ENCODE results near the gene ANKRD33.
A peak's percentile ranks its signal among the peaks of the same experiment; 100 is the strongest.

The ANKRD33 gene

DNA sequence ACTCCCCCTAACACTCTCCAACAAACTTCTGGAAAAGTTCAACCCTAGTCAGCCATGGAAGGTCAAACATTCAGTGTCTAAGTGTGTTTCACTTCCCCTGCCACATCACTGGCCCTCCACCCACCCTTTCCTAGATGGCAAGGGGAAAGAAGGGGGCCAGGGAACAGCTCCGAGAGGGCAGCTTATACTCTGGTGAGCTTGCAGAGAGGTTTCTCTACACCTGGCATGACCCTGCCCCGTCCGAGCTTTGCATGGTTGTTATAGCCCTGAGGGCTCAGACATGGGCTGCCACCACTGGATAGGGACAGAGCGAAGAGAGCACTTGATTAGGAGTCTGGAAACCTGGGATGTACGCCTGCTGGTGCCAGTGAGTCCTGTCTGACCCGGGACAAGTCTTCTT, 23.4 kb downstream of the ANKRD33 start:
- H3K4me1 ChIP-seq (ENCODE audit: control insufficient read depth, insufficient read depth, low read length): peaks cover 49% of the 10 kb centered on the region

DNA sequence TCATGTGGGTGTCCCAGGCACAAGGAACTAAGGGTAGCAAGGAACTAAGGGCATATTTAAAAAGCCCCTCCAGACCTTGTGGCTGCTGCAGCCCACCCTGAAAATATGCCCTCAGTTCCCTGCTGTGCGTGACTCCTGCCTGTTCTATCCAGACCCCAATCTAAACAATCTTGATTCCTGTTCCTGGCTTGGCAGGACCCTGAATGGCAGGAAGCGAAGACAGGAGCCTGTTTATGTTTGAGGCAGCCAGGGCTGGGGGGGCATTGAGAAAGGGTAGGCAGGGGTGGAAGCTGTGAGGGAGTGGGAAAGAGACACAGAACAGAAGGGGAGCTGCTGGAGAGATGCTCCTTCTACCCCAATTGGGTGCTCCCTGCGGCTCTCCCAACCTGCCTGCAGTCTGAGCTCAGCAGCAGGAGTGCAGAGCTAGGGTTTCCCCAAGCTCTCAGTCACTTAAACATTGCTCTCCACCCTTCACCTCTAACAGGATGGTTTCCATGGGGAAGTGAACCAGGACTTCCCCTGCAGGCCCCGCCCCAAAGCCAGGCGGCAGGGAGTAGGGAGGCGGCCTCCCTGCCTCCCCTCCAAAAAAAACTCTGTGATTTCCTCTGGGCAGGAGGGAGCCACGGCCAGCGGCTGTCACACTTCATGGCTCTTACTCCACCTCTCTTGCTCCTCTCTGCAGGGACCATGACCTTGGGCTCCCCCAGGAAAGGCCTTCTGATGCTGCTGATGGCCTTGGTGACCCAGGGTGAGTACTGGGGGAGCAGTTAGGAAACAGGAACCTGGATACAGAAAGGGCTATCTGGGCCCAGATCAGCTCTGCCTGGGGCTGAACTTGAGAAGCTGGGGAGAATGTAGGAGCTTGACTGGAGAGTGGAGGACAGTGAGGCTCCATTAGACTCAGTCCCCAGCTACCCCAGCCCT, 24.1 kb downstream of the ANKRD33 start:
- Histone ChIP-seq H3K4me3 (ENCODE audit: low read length in 2 of 2) (peak overlapping the region in 1 of 2 donors; percentile 44), H3K27ac (ENCODE audit: low read length) (no peak overlapping the region), H3K4me1 (ENCODE audit: control insufficient read depth, insufficient read depth, low read length) (peaks cover 47% of the 10 kb centered on the region)

More for the DNA sequence above, 23.4 kb downstream of the ANKRD33 start:
- H3K27ac ChIP-seq (ENCODE audit: low read length): no peak overlapping the region
- peaks cover 17 to 23% of the 10 kb centered on the region in 2 donors for H3K27me3 ChIP-seq (ENCODE audit: control insufficient read depth in 1 of 2, insufficient read depth in 2 of 2, low read length in 2 of 2)
- no peak overlapping the region for H3K4me3 ChIP-seq (ENCODE audit: low read length in 2 of 2)
- no peaks in the 10 kb centered on the region for H3K9me3 ChIP-seq (ENCODE audit: control insufficient read depth in 2 of 2, low read length in 2 of 2)
- no peaks in the 10 kb centered on the region for H3K36me3 ChIP-seq (ENCODE audit: control insufficient read depth in 2 of 2, insufficient read depth in 2 of 2, low read length in 2 of 2)
- no peak overlapping the region for H3K9ac ChIP-seq (ENCODE audit: low read length in 2 of 2)

DNA sequence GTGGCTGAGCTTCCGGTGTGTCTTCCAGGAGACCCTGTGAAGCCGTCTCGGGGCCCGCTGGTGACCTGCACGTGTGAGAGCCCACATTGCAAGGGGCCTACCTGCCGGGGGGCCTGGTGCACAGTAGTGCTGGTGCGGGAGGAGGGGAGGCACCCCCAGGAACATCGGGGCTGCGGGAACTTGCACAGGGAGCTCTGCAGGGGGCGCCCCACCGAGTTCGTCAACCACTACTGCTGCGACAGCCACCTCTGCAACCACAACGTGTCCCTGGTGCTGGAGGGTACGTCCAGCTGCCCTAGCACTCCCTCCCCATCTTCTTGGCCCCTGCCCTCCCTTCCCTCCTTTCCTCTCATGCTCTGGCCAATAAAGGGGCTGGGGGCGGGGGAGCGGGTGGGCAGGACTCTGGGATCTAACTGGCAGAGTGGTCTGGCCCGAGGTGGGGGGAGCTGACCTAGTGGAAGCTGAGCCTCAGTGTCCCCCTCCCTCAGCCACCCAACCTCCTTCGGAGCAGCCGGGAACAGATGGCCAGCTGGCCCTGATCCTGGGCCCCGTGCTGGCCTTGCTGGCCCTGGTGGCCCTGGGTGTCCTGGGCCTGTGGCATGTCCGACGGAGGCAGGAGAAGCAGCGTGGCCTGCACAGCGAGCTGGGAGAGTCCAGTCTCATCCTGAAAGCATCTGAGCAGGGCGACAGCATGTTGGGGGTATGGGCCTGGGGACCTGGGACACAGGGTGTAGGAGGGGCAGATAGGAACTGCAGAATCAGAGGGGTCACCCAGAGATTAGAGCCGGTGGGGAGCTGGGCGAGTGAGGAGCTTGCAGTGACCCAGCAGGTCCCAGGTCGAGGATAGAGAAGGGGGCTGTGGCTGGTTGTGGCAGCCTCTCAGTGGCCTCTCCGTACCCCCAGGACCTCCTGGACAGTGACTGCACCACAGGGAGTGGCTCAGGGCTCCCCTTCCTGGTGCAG, 25.4 kb downstream of the ANKRD33 start:
- H3K27ac ChIP-seq (ENCODE audit: low read length): no peak overlapping the region
- no peaks in the 10 kb centered on the region for H3K9me3 ChIP-seq (ENCODE audit: control insufficient read depth in 2 of 2, low read length in 2 of 2)
- H3K9ac ChIP-seq (ENCODE audit: low read length in 2 of 2): no peak overlapping the region
- peaks cover 5 to 10% of the 10 kb centered on the region in 2 donors for H3K27me3 ChIP-seq (ENCODE audit: control insufficient read depth in 1 of 2, insufficient read depth in 2 of 2, low read length in 2 of 2)
- H3K4me1 ChIP-seq (ENCODE audit: control insufficient read depth, insufficient read depth, low read length): peaks cover 41% of the 10 kb centered on the region
- H3K36me3 ChIP-seq (ENCODE audit: control insufficient read depth in 2 of 2, insufficient read depth in 2 of 2, low read length in 2 of 2): no peaks in the 10 kb centered on the region
- H3K4me3 ChIP-seq (ENCODE audit: low read length in 2 of 2): peak overlapping the region in 1 of 2 donors; percentile 44

More for the DNA sequence above, 24.1 kb downstream of the ANKRD33 start:
- H3K9me3 ChIP-seq (ENCODE audit: control insufficient read depth in 2 of 2, low read length in 2 of 2): no peaks in the 10 kb centered on the region
- peaks cover 17 to 18% of the 10 kb centered on the region in 2 donors for H3K27me3 ChIP-seq (ENCODE audit: control insufficient read depth in 1 of 2, insufficient read depth in 2 of 2, low read length in 2 of 2)
- no peaks in the 10 kb centered on the region for H3K36me3 ChIP-seq (ENCODE audit: control insufficient read depth in 2 of 2, insufficient read depth in 2 of 2, low read length in 2 of 2)
- H3K9ac ChIP-seq (ENCODE audit: low read length in 2 of 2): no peak overlapping the region

DNA sequence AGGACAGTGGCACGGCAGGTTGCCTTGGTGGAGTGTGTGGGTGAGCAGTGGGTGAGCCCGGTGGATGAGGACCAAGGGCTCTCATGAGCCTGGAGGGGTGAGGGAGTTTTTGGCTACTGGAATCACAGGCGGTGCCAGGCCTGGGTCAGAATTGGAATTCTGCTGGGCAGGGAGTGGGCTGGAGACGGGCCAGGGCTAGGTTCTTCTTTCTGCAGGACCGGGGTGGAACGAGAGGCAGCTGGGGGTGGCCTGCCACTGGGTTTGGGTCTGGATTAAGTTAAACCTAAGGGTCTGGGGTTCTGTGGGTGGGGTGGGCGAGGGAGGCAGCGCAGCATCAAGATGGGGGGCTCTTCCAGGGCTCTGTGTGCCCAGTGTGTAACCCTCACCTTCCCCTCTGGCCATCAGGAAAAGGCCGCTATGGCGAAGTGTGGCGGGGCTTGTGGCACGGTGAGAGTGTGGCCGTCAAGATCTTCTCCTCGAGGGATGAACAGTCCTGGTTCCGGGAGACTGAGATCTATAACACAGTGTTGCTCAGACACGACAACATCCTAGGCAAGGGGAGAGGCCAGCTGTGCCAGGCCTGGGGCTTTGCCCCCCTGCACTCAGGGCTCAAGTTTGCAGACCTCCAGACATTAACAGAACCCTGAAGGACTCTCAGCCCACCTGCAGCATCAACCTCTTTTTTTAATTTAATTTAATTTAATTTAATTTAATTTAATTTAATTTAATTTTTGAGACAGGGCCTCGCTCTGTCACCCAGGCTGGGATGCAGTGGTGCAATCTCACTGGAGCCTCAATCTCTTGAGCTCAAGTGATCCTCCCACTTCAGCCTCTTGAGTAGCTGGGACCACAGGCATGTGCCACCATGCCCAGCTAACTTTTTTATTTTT, 26.4 kb downstream of the ANKRD33 start:
- Histone ChIP-seq H3K27me3 (ENCODE audit: control insufficient read depth in 1 of 2, insufficient read depth in 2 of 2, low read length in 2 of 2) (peaks cover 0 to 8% of the 10 kb centered on the region in 2 donors), H3K9ac (ENCODE audit: low read length in 2 of 2) (no peak overlapping the region), H3K36me3 (ENCODE audit: control insufficient read depth in 2 of 2, insufficient read depth in 2 of 2, low read length in 2 of 2) (peaks cover 0 to 2% of the 10 kb centered on the region in 2 donors), H3K4me3 (ENCODE audit: low read length in 2 of 2) (peak overlapping the region in 1 of 2 donors; percentile 22), H3K9me3 (ENCODE audit: control insufficient read depth in 2 of 2, low read length in 2 of 2) (no peaks in the 10 kb centered on the region), H3K27ac (ENCODE audit: low read length) (no peak overlapping the region), H3K4me1 (ENCODE audit: control insufficient read depth, insufficient read depth, low read length) (peaks cover 35% of the 10 kb centered on the region)

DNA sequence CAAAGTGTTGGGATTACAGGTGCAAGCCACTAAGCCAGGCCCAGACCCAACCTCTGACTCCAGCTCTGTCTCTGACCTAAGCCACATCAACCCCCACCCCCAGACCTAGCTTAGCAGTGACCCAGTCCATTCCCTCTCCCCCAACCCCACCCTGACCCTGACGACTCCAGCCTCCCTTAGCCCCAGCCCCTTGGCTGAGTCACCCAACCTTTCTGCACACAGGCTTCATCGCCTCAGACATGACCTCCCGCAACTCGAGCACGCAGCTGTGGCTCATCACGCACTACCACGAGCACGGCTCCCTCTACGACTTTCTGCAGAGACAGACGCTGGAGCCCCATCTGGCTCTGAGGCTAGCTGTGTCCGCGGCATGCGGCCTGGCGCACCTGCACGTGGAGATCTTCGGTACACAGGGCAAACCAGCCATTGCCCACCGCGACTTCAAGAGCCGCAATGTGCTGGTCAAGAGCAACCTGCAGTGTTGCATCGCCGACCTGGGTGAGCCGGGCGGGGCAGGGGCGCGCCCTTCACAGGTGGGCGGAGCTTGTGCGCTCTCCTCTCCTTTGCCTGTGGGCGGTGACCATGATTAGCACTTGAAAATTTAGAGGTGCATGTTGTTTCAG, 27.2 kb downstream of the ANKRD33 start:
- peaks cover 35% of the 10 kb centered on the region for H3K4me1 ChIP-seq (ENCODE audit: control insufficient read depth, insufficient read depth, low read length)
- H3K4me3 ChIP-seq (ENCODE audit: low read length in 2 of 2): no peak overlapping the region
- H3K27me3 ChIP-seq (ENCODE audit: control insufficient read depth in 1 of 2, insufficient read depth in 2 of 2, low read length in 2 of 2): peaks cover 0 to 8% of the 10 kb centered on the region in 2 donors
- no peaks in the 10 kb centered on the region for H3K9me3 ChIP-seq (ENCODE audit: control insufficient read depth in 2 of 2, low read length in 2 of 2)
- H3K27ac ChIP-seq (ENCODE audit: low read length): no peak overlapping the region
- H3K36me3 ChIP-seq (ENCODE audit: control insufficient read depth in 2 of 2, insufficient read depth in 2 of 2, low read length in 2 of 2): peaks cover 0 to 2% of the 10 kb centered on the region in 2 donors
- H3K9ac ChIP-seq (ENCODE audit: low read length in 2 of 2): no peak overlapping the region

DNA sequence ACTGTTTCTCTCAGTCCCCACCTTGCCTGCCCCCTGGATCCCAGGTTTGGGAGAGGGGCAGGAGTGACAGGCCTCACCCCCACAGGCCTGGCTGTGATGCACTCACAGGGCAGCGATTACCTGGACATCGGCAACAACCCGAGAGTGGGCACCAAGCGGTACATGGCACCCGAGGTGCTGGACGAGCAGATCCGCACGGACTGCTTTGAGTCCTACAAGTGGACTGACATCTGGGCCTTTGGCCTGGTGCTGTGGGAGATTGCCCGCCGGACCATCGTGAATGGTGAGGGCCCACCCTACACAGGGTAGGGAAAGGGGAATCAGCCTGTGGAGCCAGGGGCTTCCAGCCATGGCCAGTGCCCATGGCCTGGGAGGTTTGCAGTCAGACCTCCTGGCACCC, 28.0 kb downstream of the ANKRD33 start:
- no peaks in the 10 kb centered on the region for H3K9me3 ChIP-seq (ENCODE audit: control insufficient read depth in 2 of 2, low read length in 2 of 2)
- H3K36me3 ChIP-seq (ENCODE audit: control insufficient read depth in 2 of 2, insufficient read depth in 2 of 2, low read length in 2 of 2): peaks cover 0 to 2% of the 10 kb centered on the region in 2 donors
- H3K4me1 ChIP-seq (ENCODE audit: control insufficient read depth, insufficient read depth, low read length): peaks cover 28% of the 10 kb centered on the region
- peaks cover 0 to 8% of the 10 kb centered on the region in 2 donors for H3K27me3 ChIP-seq (ENCODE audit: control insufficient read depth in 1 of 2, insufficient read depth in 2 of 2, low read length in 2 of 2)
- H3K4me3 ChIP-seq (ENCODE audit: low read length in 2 of 2): no peak overlapping the region
- no peak overlapping the region for H3K9ac ChIP-seq (ENCODE audit: low read length in 2 of 2)
- no peak overlapping the region for H3K27ac ChIP-seq (ENCODE audit: low read length)

DNA sequence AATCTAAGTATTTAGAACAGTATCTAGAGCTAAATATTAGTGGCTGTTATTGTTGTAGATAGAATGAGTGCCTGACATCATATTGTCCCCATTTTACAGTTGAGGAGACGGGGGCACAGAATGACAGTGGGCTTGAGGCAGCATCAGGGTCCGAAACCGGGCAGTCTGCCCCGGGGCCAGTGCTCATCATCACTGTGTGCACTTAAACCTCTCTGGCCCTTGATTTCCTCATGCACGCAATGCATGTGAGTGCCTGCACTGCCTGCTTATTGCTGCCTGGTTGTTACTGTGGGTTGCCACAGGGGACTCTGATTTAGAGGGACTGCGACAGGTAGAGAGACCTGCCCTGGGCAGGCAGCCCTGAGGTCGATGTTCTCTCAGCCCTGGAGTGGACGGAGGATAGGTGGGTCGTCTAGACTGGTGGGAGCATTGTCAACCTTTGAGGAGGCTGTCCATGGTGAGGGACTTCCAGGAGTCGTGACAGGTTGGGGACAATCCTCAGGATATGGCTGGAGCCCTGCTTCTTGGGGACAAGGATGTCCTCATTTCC, 29.2 kb downstream of the ANKRD33 start:
- Histone ChIP-seq H3K27me3 (ENCODE audit: control insufficient read depth in 1 of 2, insufficient read depth in 2 of 2, low read length in 2 of 2) (peaks cover 0 to 4% of the 10 kb centered on the region in 2 donors), H3K9me3 (ENCODE audit: control insufficient read depth in 2 of 2, low read length in 2 of 2) (no peaks in the 10 kb centered on the region), H3K9ac (ENCODE audit: low read length in 2 of 2) (no peak overlapping the region), H3K4me3 (ENCODE audit: low read length in 2 of 2) (no peak overlapping the region), H3K36me3 (ENCODE audit: control insufficient read depth in 2 of 2, insufficient read depth in 2 of 2, low read length in 2 of 2) (peaks cover 0 to 2% of the 10 kb centered on the region in 2 donors), H3K27ac (ENCODE audit: low read length) (no peak overlapping the region), H3K4me1 (ENCODE audit: control insufficient read depth, insufficient read depth, low read length) (peaks cover 18% of the 10 kb centered on the region)

DNA sequence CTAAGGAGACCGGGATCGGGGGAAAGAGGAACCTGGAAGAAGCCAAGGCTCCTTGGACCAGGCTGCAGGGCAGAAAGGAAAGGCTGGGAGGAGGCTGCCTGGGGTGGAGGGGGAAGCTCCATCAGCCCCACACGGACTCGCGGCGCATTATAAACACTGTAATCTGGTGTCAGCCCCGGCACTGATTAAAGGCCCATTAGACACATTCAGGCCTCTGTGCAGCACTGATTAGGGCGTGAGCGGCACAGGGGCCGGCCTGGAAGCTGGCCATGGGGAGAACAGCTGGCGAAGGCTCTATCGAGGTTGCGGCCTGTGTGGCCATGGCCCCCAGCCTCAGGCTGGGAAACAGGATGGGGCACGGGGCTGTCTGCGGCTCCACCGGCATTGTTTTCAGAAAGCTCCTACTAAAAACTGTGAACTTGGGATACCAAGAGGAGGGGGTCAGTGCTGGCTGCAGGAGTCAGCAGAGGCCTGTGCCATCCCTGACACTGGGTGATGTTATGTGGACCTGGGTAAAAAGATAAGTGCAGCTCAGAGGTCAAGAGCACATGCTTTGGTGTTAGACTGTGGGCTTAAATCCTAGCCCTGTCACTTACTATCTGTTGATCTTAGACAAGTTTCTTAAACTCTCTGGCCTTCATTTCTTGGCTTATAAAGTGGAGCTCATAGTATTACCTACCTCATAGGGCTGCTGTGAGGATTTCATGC, 30.0 kb downstream of the ANKRD33 start:
- H3K27ac ChIP-seq (ENCODE audit: low read length): no peak overlapping the region
- H3K4me3 ChIP-seq (ENCODE audit: low read length in 2 of 2): no peak overlapping the region
- peaks cover under 1 to 4% of the 10 kb centered on the region in 2 donors for H3K27me3 ChIP-seq (ENCODE audit: control insufficient read depth in 1 of 2, insufficient read depth in 2 of 2, low read length in 2 of 2)
- no peak overlapping the region for H3K9ac ChIP-seq (ENCODE audit: low read length in 2 of 2)
- H3K36me3 ChIP-seq (ENCODE audit: control insufficient read depth in 2 of 2, insufficient read depth in 2 of 2, low read length in 2 of 2): peaks cover 0 to 2% of the 10 kb centered on the region in 2 donors
- no peaks in the 10 kb centered on the region for H3K9me3 ChIP-seq (ENCODE audit: control insufficient read depth in 2 of 2, low read length in 2 of 2)
- H3K4me1 ChIP-seq (ENCODE audit: control insufficient read depth, insufficient read depth, low read length): peaks cover 12% of the 10 kb centered on the region

DNA sequence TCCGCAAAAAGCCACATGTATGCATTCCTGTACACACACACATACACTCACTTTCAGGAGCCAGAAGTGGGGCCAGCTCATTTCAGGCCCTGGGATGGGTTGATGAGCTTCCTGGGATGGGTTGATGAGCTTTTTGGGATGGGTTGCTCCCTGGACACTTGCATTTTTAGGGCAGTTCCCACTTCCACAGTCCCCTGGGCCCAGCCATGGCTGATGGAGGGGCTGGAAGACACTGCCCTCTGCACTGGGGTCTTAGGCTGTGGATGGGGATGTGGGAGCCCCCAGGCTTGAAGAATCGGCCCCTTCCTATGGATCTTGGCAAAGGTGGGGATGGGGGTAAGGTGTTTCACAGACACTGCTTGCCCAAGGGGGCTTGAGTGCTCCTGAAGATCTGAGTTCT, 32.1 kb downstream of the ANKRD33 start:
- Histone ChIP-seq H3K27ac (ENCODE audit: low read length) (no peak overlapping the region), H3K36me3 (ENCODE audit: control insufficient read depth in 2 of 2, insufficient read depth in 2 of 2, low read length in 2 of 2) (peaks cover 0 to 2% of the 10 kb centered on the region in 2 donors), H3K4me1 (ENCODE audit: control insufficient read depth, insufficient read depth, low read length) (peaks cover 18% of the 10 kb centered on the region)

More for the DNA sequence above, 32.1 kb downstream of the ANKRD33 start:
- H3K4me3 ChIP-seq (ENCODE audit: low read length in 2 of 2): no peak overlapping the region
- H3K9me3 ChIP-seq (ENCODE audit: control insufficient read depth in 2 of 2, low read length in 2 of 2): no peaks in the 10 kb centered on the region
- H3K27me3 ChIP-seq (ENCODE audit: control insufficient read depth in 1 of 2, insufficient read depth in 2 of 2, low read length in 2 of 2): peaks cover 8 to 9% of the 10 kb centered on the region in 2 donors
- no peak overlapping the region for H3K9ac ChIP-seq (ENCODE audit: low read length in 2 of 2)
